Liver (tissue), 3 donors: Measurements from ENCODE around the gene TNPO3.

Experiments
- CTCF ChIP-seq: fragments of 150-350 bp; IDR thresholded peaks from 2 replicates; pipeline ENCODE4 v1.5.1; 2017; ENCODE audit warnings: improper control_type of control experiment, low read depth, low read length; ENCODE audit not compliant: missing input control
- EGR1 ChIP-seq, 2 donors: IDR thresholded peaks; 2 replicates each; pipeline ENCODE4 v1.6.1; 2016 to 2018; ENCODE audit warnings: antibody characterized with exemption in 2 of 2, low read depth in 2 of 2
- FOXA1 ChIP-seq: IDR thresholded peaks from 2 replicates; pipeline ENCODE4 v1.6.1; 2016; ENCODE audit warnings: antibody characterized with exemption
- GABPA ChIP-seq, 2 donors: IDR thresholded peaks in 1 of 2; conservative IDR thresholded peaks in 1 of 2; 2 replicates each; pipeline ENCODE4 v1.6.1; 2016; ENCODE audit warnings: antibody characterized with exemption in 2 of 2, mild to moderate bottlenecking in 1 of 2, moderate library complexity in 1 of 2
- HNF4G ChIP-seq: IDR thresholded peaks from 2 replicates; pipeline ENCODE4 v1.6.1; 2016; ENCODE audit warnings: antibody characterized with exemption
- JUND ChIP-seq, 2 donors: IDR thresholded peaks; 2 replicates each; pipeline ENCODE4 v1.6.1; 2016; ENCODE audit warnings: antibody characterized with exemption in 2 of 2
- RAD21 ChIP-seq, 2 donors: IDR thresholded peaks; 2 replicates each; pipeline ENCODE4 v1.6.1; 2016; ENCODE audit warnings: antibody characterized with exemption in 2 of 2, mild to moderate bottlenecking in 2 of 2
- RXRA ChIP-seq, 2 donors: IDR thresholded peaks; 2 replicates each; pipeline ENCODE4 v1.6.1; 2017 to 2018; ENCODE audit warnings: antibody characterized with exemption in 2 of 2, mild to moderate bottlenecking in 1 of 2
- SP1 ChIP-seq: IDR thresholded peaks from 2 replicates; pipeline ENCODE4 v1.6.1; 2018; ENCODE audit warnings: antibody characterized with exemption, mild to moderate bottlenecking
- TAF1 ChIP-seq: conservative IDR thresholded peaks from 2 replicates; pipeline ENCODE4 v1.6.1; 2016; ENCODE audit warnings: antibody characterized with exemption, mild to moderate bottlenecking
- YY1 ChIP-seq: IDR thresholded peaks from 2 replicates; pipeline ENCODE4 v1.6.1; 2016; ENCODE audit warnings: antibody characterized with exemption, mild to moderate bottlenecking
- TF ChIP-seq, protein P1 (sequence below): IDR thresholded peaks from 2 replicates; pipeline ENCODE4 v1.6.1; 2016; ENCODE audit warnings: antibody characterized with exemption
- TF ChIP-seq, protein P2 (sequence below): IDR thresholded peaks from 2 replicates; pipeline ENCODE4 v1.6.1; 2016; ENCODE audit warnings: antibody characterized with exemption
- TF ChIP-seq, protein P3 (sequence below): IDR thresholded peaks from 2 replicates; pipeline ENCODE4 v1.6.1; 2016; ENCODE audit warnings: antibody characterized with exemption, mild to moderate bottlenecking
- donor health status: healthy.
- donor health status: healthy.

DNA sequence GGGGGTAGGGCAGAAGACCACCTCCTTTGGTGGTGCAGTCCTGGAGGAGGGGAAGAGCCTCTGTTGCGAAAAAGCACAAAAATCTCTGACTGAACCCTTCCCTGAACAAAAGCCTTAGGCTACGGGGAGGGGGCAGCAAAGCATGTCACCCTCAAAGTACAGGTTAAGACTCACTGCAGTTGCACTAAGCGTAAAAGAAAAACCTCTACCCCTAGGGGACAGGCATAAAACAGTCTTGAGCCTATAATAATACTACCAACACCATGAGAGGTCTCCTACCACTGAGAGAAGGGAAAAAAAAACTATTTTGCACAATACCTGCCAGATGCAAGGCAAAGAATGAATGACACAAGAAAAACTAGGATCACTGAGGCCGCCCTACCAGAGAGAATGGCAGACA, 17.3 kb downstream of the TNPO3 start:
- TF ChIP-seq SP1 (no peak), CTCF (no peak), EGR1 (IDR thresholded peaks at IDR 0.05; ENCODE audit: low read depth in 2 of 2) (no peak), TAF1 (no peak), GABPA (IDR thresholded peaks at IDR 0.05 in 1 of 2, conservative IDR thresholded peaks at IDR 0.05 in 1 of 2) (no peak), YY1 (no peak), RXRA (IDR thresholded peaks at IDR 0.05) (no peak), RAD21 (IDR thresholded peaks at IDR 0.05) (no peak), FOXA1 (no peak), JUND (IDR thresholded peaks at IDR 0.05) (no peak), HNF4G (no peak)
- TF ChIP-seq, protein P1, sequence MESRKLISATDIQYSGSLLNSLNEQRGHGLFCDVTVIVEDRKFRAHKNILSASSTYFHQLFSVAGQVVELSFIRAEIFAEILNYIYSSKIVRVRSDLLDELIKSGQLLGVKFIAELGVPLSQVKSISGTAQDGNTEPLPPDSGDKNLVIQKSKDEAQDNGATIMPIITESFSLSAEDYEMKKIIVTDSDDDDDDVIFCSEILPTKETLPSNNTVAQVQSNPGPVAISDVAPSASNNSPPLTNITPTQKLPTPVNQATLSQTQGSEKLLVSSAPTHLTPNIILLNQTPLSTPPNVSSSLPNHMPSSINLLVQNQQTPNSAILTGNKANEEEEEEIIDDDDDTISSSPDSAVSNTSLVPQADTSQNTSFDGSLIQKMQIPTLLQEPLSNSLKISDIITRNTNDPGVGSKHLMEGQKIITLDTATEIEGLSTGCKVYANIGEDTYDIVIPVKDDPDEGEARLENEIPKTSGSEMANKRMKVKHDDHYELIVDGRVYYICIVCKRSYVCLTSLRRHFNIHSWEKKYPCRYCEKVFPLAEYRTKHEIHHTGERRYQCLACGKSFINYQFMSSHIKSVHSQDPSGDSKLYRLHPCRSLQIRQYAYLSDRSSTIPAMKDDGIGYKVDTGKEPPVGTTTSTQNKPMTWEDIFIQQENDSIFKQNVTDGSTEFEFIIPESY: no peak
- TF ChIP-seq, protein P2, sequence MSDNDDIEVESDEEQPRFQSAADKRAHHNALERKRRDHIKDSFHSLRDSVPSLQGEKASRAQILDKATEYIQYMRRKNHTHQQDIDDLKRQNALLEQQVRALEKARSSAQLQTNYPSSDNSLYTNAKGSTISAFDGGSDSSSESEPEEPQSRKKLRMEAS: no peak
- TF ChIP-seq, protein P3, sequence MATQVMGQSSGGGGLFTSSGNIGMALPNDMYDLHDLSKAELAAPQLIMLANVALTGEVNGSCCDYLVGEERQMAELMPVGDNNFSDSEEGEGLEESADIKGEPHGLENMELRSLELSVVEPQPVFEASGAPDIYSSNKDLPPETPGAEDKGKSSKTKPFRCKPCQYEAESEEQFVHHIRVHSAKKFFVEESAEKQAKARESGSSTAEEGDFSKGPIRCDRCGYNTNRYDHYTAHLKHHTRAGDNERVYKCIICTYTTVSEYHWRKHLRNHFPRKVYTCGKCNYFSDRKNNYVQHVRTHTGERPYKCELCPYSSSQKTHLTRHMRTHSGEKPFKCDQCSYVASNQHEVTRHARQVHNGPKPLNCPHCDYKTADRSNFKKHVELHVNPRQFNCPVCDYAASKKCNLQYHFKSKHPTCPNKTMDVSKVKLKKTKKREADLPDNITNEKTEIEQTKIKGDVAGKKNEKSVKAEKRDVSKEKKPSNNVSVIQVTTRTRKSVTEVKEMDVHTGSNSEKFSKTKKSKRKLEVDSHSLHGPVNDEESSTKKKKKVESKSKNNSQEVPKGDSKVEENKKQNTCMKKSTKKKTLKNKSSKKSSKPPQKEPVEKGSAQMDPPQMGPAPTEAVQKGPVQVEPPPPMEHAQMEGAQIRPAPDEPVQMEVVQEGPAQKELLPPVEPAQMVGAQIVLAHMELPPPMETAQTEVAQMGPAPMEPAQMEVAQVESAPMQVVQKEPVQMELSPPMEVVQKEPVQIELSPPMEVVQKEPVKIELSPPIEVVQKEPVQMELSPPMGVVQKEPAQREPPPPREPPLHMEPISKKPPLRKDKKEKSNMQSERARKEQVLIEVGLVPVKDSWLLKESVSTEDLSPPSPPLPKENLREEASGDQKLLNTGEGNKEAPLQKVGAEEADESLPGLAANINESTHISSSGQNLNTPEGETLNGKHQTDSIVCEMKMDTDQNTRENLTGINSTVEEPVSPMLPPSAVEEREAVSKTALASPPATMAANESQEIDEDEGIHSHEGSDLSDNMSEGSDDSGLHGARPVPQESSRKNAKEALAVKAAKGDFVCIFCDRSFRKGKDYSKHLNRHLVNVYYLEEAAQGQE: no peak
